Erythroblast (primary cell): Measurements from ENCODE around the gene ADARB2.
"Not testable (repeated sequence)": the region's sequence is repeated elsewhere in the genome, so short reads cannot be mapped to it uniquely, and the experiment has no call there.

ENCODE experiments used
- DNase-seq, 2 experiments: peaks; one replicate each; lab custom pipeline; 2025; lab: John Stamatoyannopoulos, UW
- GATA1 ChIP-seq: IDR thresholded peaks from 2 replicates; pipeline ENCODE4 v1.6.1; 2011; ENCODE audit warnings: low read depth, mild to moderate bottlenecking, control low read depth, low read length, moderate library complexity
- POLR2A ChIP-seq: IDR thresholded peaks from 2 replicates; pipeline ENCODE4 v1.6.1; 2011; ENCODE audit warnings: mild to moderate bottlenecking, low read length

Gene ADARB2

DNA sequence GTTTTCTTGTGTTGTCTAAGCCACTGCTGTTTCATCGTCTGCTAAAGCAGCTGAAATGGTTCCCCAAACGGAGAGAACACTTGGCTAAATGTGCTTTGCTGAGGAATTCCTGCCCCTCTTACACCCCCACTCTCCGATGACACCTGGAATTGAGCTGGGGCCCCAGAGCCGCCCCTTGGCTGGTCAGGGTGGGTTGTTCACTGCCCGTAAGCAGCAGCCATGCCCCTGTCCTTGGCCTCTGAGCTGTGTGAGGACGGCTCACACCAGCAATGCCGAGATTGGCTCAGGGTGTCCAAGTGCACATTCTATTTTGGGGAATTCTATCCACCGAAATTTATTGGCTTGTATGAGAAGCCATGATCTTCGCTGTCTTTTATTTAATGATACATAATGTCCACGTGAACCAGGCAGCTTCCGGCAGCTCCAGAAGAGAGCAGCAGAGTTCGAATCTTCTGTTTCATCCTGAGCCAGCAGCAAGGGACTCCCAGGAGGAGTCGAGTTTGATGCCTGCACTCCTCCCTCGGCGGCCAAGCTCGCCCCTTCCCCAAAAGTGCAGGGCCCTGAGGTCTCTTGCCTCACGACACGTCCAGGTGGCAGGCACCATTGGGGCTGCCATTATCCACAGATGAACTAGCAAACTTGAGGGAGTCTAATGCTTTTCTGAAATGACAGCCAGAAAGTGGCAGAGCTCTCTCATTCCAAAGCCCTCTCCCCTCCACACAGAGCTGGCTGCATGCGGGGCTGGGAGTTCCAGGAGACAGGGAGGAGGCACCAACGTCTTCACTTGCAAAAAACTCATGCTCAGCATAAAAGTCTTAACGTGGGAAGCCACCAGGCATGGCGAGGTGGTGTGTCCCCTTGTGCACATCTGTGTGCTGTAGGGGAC is 567.1 kb downstream of the ADARB2 start:
- no peak for TF ChIP-seq POLR2A
- TF ChIP-seq GATA1, result no peak
- no peak for DNase-seq

DNA sequence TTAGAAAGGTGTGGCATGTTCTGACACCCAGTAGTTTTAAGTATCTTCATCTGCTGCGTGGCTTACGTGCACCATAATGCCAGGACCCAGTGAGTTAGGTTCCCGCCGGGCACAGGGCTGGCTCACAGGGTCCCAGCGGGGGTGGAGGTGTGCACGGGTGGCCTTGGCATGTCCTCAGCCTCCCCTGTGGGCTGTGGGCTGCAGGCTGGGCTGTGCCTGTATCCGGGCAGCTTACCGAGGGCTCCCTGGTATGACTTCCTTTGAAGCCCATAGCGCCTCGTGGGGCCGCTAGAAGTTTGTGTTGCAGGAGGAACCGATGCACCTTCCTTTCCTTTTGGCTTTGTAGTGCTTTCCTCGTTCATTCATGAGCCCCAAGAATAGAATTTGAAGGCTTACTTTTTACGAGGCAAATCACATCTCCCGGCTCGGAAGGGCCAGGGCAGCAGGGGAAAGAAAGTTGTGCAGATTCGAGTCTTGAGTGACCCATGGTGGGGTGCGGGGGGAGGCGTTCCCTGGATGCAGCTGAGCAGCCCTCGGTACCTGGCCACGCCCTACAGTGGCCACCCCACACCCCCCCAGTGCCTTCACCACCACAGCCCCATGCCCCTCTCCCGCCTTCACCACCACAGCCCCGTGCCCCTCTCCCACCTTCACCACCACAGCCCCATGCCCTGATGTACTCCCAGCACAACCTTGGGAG is 568.0 kb downstream of the ADARB2 start:
- TF ChIP-seq POLR2A (no peak), GATA1 (no peak)

DNA sequence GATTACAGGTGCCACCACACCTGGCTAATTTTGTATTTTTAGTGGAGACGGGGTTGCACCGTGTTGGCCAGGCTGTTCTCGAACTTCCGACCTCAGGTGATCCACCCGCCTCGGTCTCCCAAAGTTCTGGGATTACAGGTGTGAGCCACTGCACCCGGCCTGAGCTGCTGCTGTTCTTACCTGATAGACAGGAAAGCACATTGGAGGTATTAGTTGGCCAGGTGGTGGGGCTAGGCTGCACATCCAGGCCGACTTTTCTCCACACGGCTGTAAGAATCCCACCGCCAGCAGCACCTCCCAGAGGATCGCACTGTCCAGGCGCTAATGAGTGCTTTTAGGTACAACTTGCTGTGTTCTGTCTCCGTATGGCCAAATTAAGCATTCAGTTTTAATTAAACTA is 568.6 kb downstream of the ADARB2 start:
- DNase-seq, result no peak
- TF ChIP-seq POLR2A, result no peak
- no peak for TF ChIP-seq GATA1

More for the DNA sequence above, 568.0 kb downstream of the ADARB2 start:
- DNase-seq, result no peak

DNA sequence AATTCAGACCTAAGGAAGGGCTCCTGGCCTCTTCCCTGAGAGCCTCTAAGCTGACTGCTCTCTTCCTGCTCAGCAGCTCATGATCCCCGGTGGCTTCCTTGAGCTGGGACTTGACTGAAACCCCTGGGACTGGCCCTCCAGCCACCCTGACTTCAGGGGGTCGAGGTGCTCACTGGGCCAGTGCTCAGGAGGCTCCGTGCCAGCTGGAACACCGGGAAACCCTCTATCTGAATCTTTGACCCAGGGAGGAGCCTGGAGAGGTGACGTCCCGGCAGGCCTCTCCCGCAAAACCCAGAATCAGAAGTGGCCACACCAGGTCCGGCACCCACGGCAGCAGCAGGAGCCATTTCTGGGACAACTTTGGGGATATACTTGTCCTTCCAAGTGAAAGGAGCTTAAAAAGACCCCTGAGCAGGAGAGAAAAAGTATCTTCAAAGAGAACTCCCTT is 570.5 kb downstream of the ADARB2 start:
- TF ChIP-seq GATA1 (no peak), POLR2A (no peak)
- DNase-seq, result no peak

DNA sequence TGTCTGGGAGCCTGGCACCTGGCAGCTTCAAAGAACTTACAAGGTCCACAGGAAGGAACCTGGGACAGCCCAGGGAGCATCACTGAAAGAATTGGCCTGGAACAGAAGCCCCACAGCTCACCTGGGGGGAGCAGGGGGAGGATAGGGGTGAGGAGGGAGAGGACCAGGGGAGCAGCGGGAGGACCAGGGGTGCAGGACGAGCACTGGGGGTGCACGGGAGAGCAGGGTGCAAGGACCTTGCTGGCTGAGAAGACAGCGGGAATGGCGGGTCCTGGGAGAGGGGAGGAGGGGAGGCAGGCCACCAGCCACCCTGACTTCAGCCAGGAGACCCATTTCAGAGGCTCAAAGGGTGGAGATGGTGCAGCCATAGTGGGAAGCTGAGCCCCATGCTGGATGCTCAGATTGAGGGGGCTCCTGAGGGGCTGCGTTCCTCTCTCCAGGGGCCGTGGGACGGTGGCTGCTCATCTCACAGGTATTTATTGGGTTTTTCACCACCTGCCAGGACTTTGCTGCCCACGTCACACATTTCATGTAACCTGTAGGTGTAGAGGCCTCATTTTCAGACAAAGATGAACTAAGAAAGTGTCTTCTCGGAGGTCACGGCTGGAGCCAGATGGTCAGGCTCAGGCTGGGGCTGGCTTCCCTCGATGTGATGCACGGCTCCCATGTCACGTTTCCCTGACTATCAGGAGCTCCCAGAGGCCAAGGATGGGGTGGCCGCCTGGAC is 571.1 kb downstream of the ADARB2 start:
- DNase-seq, result no peak
- TF ChIP-seq POLR2A, result no peak
- no peak for TF ChIP-seq GATA1

DNA sequence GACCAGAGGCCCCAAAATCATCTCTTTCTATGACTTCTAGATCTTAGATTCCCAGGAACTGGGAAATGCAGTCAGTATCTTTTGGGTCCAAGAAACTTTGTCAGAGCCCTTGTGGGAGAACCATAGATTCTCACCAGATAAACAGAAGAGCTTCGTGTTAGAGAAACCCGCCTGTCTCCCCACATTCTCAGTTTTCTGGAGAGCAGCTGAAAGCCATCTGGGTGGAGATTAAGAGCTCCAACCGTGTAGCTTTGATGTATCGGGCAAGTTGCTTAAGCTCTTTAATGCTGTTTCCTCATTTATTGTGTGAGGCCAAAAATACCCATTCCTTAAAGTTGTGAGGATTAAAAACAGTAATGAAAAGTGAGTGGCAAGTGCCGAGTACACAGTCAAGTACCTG is 573.5 kb downstream of the ADARB2 start:
- no peak for DNase-seq
- no peak for TF ChIP-seq POLR2A
- no peak for TF ChIP-seq GATA1

DNA sequence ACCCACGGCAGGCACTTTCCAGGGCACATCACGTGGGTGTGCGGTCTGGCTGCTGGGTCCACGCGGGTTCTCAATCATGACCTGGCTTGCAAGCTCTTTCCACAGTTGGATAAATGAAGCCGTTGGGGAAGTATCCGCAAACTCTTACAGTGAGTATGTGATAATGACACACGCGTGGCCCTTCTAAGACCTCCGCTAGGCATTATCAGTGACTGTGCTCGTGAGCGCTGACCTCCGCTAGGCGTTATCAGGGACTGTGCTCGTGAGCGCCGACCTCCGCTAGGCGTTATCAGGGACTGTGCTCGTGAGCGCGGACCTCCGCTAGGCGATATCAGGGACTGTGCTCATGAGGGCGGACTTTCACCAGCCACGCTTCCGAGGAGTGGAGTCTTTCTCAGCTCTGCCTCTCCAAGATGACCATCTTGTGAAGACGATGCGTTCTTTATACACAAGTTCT is 574.1 kb downstream of the ADARB2 start:
- no peak for DNase-seq
- TF ChIP-seq GATA1 (no peak), POLR2A (no peak)

DNA sequence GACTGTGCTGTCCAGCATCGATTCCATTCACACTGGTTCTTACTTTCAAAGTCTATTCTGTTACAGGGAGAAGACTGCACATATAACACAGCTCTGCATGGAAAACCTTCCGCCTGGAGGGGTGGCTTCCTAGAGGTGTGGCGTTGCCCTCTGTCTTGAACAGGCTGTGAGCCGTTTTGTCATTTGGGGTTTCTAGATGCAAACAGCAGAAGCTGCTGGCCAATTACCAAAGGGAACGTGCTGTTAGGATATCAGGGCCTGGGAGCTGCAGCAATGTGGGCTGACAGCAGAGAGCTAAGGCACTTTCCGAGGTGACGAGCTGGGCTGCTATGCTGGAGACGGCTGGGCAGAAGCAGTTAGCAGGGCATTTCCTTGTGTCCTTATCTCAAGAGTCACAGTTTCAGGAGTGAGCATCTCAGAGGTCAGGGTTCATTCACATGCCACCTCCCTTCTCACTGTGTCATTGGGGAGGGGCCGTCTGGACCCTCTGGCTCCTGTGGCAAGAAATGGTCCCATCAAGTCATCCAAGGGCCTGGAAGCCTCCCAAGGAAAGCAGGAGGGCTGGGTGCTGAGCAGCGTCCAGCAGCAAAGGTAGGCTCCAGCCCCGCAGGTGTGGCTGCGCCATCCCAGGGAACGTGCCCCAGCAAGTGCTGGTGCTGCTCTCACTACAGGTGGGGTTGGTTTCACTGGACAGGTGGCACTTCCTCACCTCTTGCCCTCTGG is 574.7 kb downstream of the ADARB2 start:
- DNase-seq, result no peak

DNA sequence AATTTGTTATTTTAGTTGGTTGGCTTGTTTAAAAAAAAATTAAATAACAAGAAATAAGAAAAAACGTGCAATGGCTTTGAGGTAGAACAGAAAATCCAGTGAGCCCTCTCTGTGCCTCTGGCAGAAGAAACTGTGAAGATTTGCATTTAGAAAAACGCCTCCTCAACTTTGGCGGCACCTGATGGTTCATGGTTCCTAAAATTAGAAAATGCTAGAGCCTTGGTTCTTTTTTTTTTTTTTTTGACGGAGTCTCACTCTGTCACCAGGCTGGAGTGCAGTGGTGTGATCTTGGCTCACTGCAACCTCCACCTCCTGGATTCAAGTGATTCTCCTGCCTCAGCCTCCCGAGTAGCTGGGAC is 576.0 kb downstream of the ADARB2 start:
- DNase-seq, result not testable (repeated sequence)

More for the DNA sequence above, 574.7 kb downstream of the ADARB2 start:
- TF ChIP-seq POLR2A (no peak), GATA1 (no peak)

DNA sequence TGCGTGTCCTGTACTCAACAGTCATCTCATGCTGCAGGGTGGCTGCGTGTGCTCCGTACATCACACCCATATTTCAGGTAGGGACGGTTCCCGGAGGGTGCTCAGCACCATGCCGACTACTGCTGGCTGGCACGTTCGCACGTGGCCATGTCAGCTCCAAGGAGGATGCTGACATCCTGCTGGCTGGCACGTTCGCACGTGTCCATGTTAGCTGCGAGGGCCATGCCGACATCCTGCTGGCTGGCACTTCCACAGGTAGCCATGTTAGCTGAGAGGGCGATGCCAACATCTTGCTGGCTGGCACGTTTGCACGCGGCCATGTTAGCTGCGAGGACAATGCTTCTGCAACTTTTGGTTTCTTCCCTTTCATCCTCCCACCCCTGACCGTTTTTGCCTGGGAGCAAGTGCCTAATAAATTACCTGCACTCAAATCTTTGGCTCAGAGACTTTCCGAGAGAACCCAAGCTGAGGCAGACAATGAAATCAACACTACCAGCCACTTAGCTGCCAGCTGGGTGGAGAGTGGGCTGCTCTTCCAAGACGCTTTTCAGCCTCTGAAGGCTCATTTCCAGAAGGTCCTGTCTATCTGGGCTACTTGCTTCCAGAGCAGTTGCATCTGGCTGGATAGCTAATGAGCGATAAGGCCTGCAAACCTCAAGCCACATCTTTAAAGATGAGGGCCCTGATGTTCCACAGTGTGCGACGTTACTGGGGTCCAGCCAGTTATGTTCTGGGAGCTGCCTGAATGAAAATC is 576.6 kb downstream of the ADARB2 start:
- DNase-seq, result no peak

DNA sequence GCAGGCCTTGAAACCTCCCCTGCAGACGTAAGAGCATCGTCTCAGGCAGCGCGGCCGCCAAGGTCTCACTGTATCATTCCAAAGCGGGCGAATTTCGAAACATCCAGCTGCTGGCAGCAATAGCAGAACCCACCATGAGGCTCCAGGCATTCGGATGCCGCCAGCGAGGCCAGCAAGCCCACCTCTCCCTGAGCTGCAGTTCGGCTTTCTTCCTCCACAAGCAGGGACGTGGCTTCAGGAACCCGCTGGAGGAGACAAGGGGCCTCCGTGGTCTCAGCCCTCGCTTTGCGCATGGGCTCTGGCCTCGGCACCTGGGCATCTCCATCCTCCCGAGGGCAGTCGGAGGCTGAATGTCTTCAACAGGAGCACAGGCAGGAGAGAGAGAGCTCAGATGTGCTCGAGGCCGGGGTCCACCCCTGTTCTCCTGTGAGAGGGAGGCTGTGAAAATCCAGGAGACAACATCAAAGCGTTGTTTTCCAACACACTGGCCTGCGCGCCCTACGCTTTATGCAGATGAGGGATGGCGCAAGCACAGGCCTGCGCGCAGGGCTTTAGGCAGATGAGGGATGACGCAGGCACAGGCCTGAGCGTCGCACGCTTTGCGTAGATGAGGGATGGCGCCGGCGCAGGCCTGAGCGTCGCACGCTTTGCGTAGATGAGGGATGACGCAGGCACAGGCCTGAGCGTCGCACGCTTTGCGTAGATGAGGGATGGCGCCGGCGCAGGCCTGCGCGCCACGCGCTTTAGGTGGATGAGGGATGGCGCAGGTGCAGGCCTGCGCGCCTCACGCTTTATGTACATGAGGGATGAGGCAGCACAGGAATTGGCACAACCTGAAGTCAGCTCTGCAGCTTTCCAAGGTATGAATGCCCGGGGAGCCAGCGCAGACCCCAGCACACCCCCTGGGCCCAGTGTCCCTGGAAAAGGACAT is 577.9 kb downstream of the ADARB2 start:
- no peak for DNase-seq
- TF ChIP-seq POLR2A, result no peak
- TF ChIP-seq GATA1, result no peak

More for the DNA sequence above, 576.6 kb downstream of the ADARB2 start:
- TF ChIP-seq GATA1 (no peak), POLR2A (no peak)

DNA sequence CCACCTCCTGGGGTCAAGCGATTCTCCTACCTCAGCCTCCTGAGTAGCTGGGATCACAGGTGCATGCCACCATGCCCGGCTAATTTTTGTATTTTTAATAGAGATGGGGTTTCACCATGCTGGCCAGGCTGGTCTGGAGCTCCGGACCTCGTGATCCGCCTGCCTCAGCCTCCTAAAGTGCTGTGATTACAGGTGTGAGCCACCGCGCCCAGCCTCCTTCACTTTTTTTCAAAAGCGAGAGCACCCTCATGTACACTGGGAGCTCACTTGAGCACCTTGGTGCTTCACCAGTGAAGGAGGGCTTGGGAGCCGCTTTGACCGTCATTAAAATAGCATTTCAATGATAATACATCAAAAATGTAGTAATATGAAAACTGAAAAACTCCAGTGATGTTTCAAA is 578.8 kb downstream of the ADARB2 start:
- not testable (repeated sequence) for DNase-seq
